Type B pancreatic cell (in vitro differentiated cells): Measurements from ENCODE around the gene HCRTR1. TPM values are rescaled to one million over a fixed set of nuclear protein-coding genes. Genes with fewer than 3 reads are reported as not detected.

Experiments
- DNase-seq: peaks from one replicate; pipeline ENCODE4 v3.0.0; 2021; ENCODE audit warnings: mixed read lengths; ENCODE audit not compliant: unreplicated experiment; ENCODE audit errors: extremely low spot score
- H3K27ac Mint-ChIP-seq: 2 replicates; pipeline ENCODE4 v1.8.0; 2021; ENCODE audit warnings: mild to moderate bottlenecking, mixed read lengths
- H3K27me3 Mint-ChIP-seq: 2 replicates; pipeline ENCODE4 v1.8.0; 2021; ENCODE audit warnings: mixed read lengths
- H3K36me3 Mint-ChIP-seq: 2 replicates; pipeline ENCODE4 v1.8.0; 2021; ENCODE audit warnings: mixed read lengths
- H3K4me1 Mint-ChIP-seq: one replicate; pipeline ENCODE4 v1.8.0; 2021; ENCODE audit warnings: mixed read lengths; ENCODE audit not compliant: unreplicated experiment
- H3K4me3 Mint-ChIP-seq: 2 replicates; pipeline ENCODE4 v1.8.0; 2021; ENCODE audit warnings: mild to moderate bottlenecking, mixed read lengths
- H3K9me3 Mint-ChIP-seq: 2 replicates; pipeline ENCODE4 v1.8.0; 2021; ENCODE audit warnings: mixed read lengths
- CTCF ChIP-seq: fragments of 200-600 bp; sonication (generic); conservative IDR thresholded peaks from 2 replicates; pipeline ENCODE4 v1.5.0; 2021; ENCODE audit warnings: antibody characterized with exemption, mild to moderate bottlenecking
- long read RNA-seq: library from polyadenylated mRNA; unstranded; transcript quantifications from one replicate; pipeline ENCODE4 v2.0.0, GENCODE V29; 2020
- total RNA-seq: library from RNA; stranded (reverse); gene quantifications from 2 replicates; pipeline ENCODE4 v1.2.1, GENCODE V29; 2021; ENCODE audit warnings: low replicate concordance

HCRTR1 gene
- total RNA-seq, result not detected in 2 replicates
- long read RNA-seq, partial matches to known transcripts, result 0 of 2 reads
- long read RNA-seq, other reads (novel, unspliced or antisense), result 2 of 2 reads

DNA sequence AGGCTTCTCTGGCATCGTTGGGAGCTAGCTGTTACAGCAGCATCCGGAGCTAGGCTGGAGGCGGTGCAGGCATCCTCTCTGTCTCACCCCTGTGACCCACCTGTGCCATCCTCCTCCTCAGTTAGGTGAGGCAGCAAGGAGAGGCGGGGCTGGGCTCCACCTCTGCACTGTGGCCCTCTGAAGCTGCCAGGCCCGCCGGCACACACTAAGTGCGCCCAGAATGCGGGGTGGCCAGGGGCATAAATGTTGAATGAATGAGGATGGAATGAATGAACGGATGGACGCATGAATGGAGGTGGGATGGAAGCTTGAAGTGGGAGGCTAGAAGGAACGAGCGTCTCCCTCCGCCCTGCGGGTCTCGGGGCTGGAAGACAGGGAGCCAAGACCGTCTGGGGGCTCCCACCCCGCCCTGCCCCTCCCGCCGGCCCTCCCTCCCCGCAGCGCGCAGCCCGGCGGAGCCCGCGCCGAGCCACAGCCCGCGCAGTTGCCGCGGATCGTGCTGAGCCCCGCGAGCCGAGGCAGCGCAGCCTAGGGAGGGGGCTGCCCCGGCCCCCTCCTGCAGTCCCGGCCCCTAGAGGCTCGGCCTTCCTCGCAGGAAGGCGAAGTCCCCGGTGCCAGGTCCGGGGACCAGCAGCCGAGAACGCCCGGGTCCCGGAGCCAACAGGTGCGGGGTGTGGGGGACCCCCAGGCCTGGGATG is at the start of gene HCRTR1:
HCRTR1 (plus strand) TSS at position 472 of the 698 bp plus-strand sequence. CDS start 1,504 bp downstream, outside the sequence.
- no peak for TF ChIP-seq CTCF
- Mint-ChIP-seq H3K27ac (peak within 1 kb of the TSS; percentile 21), H3K4me1 (peaks cover 11% of the 10 kb centered on the region), H3K36me3 (no peaks in the 10 kb centered on the region), H3K9me3 (no peaks in the 10 kb centered on the region), H3K4me3 (peak within 1 kb of the TSS; percentile 86), H3K27me3 (peaks cover 40% of the 10 kb centered on the region)
- DNase-seq, result no peak

DNA sequence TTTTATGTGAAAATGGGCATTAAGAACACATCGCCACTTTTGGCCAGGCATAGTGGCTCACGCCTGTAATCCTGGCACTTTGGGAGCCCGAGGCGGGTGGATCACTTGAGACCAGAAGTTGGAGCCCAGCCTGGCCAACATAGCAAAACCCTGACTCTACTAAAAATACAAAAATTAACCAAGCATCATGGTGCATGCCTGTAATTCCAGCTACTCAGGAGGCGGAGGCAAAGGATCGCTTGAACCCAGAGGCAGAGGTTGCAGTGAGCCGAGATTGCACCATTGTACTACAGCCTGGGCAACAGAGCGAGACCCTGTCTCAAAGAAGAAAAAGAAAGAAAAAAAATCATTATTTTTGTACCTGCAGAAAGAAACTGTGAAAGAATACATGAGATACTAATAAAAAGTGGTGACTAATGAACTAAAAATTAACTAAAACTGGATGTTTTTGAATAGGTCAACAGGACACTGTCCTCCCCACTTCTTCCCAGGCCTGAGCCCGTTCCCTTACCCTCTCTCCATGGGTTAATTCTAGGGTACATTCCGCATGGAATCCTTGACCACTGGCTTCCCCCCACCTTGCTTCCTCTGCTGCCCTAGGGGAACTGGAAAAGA is 49.4 kb upstream of the HCRTR1 start:
- H3K27ac Mint-ChIP-seq, result no peak overlapping the region
- no peaks in the 10 kb centered on the region for H3K9me3 Mint-ChIP-seq
- TF ChIP-seq CTCF, result no peak
- no peak for DNase-seq
- no peaks in the 10 kb centered on the region for H3K36me3 Mint-ChIP-seq
- peaks cover 8% of the 10 kb centered on the region for H3K4me1 Mint-ChIP-seq
- no peaks in the 10 kb centered on the region for H3K27me3 Mint-ChIP-seq
- no peak overlapping the region for H3K4me3 Mint-ChIP-seq

DNA sequence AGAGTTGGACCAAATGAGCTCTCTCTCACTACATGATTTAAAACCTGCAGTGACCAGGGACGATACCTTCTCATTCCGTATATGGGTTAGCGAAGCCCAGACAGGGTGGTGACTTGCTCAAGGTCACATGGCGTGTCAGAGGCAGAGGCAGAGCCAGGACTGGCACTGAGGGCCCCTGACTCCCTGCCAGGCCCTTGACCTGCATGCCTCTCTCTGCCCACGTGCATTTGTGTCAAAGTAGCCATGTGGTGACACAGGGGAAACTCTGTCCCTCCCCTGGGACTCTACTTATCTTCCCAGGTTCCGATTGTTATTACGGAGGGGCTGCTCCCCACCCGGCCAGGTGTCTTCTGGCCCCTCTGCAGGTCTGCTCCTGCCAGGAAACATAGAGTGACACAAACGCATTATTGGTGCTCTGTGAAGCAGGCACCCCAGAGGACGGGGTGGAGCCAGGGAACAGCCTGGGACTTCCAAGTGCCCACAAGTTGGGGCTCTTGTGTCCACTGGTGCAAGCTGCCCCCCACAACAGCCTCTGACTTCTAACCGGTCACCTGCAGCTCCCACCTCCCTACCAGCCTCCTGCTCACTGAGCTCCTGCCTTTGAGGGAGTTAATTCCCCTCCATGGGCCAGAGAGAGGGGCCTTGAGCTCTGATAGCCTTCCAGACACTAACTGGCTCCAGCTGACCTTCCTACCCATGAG is 48.4 kb upstream of the HCRTR1 start:
- H3K4me3 Mint-ChIP-seq, result no peak overlapping the region
- H3K27ac Mint-ChIP-seq, result no peak overlapping the region
- DNase-seq, result peak; percentile 51
- H3K36me3 Mint-ChIP-seq, result no peaks in the 10 kb centered on the region
- peaks cover 6% of the 10 kb centered on the region for H3K4me1 Mint-ChIP-seq
- no peaks in the 10 kb centered on the region for H3K9me3 Mint-ChIP-seq
- H3K27me3 Mint-ChIP-seq, result no peaks in the 10 kb centered on the region
- TF ChIP-seq CTCF, result no peak

- no peak overlapping the region for H3K27ac Mint-ChIP-seq
- H3K9me3 Mint-ChIP-seq, result no peaks in the 10 kb centered on the region
- peaks cover 12% of the 10 kb centered on the region for H3K4me1 Mint-ChIP-seq
- H3K36me3 Mint-ChIP-seq, result no peaks in the 10 kb centered on the region
- no peak for DNase-seq
- no peaks in the 10 kb centered on the region for H3K27me3 Mint-ChIP-seq
- H3K4me3 Mint-ChIP-seq, result no peak overlapping the region
- TF ChIP-seq CTCF, result no peak
Observed at GRCh38 chr1:31569596-31570173, 47.8 kb upstream of the HCRTR1 start.

DNA sequence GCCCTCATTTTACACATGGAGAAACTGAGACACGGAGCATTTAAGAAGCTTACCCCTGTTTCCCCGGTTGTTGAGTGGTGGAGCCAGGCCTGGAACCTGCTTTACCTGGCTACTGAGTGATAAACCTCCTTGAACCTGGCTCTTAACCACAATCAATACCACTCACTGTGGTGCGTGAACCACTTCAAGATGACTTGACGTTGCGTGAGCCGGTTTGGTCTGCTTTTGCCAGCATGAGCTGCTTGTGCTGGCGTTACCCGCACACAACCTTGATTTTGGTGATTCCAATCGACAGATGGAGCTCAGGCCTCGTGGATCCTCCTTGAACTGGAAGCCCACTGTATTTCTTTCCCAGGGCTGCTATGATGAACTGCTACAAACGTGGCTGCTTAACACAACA is 47.3 kb upstream of the HCRTR1 start:
- no peaks in the 10 kb centered on the region for H3K9me3 Mint-ChIP-seq
- no peak overlapping the region for H3K4me3 Mint-ChIP-seq
- no peaks in the 10 kb centered on the region for H3K36me3 Mint-ChIP-seq
- H3K4me1 Mint-ChIP-seq, result peaks cover 17% of the 10 kb centered on the region
- DNase-seq, result peak; percentile 47
- H3K27ac Mint-ChIP-seq, result no peak overlapping the region
- no peaks in the 10 kb centered on the region for H3K27me3 Mint-ChIP-seq
- TF ChIP-seq CTCF, result no peak
